ENCODE data around the gene AOC2.
A peak's percentile ranks its signal among the peaks of the same experiment; 100 is the strongest.
"Not testable (repeated sequence)": the region's sequence is repeated elsewhere in the genome, so short reads cannot be mapped to it uniquely, and the experiment has no call there.

AOC2 gene

DNA sequence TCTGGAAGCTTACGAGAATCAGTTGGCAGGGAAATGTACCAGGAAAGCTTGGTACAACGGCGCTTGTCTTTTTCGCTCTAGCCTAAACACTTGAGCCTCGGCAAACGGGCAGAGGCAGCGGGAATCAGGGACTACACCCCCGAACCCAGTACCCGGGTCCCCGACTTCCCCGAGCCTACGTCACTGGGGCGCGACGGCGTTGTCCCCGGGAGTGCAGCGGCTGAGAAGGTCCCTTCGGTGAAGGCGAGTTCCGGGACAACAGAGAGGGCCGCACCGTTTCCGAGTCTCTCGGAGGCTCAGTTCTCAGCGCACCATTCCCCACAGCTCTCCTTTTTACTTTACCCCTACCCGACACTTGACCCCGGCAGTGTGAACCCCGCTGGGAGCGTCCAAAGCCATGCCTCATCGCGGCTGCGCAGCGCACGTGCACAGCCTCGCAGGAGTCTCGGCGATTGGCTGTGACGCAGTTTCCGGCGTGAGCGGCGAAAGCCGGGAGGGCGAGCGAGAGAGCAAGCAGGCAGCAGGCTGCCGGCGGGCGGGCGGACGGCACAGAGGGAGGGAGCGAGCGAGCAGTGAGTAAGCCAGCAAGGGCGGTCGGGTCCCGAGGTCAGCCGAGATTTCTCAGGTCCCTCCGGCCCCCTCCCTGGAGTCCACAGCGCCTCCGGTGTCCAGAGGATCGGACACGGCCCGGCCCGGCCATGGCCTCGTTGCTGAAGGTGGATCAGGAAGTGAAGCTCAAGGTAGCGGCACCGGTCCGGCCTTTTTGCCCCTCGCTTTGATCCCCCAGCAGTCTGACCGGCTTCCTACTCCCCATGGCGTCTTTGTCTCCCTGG, 11.2 kb upstream of the AOC2 start, which contains the start of gene PSME3:
PSME3 (plus strand) TSS at position 464 of the 833 bp plus-strand sequence; CDS start at position 699, 235 bp downstream.
- peak; percentile 85 for DNase-seq

DNA sequence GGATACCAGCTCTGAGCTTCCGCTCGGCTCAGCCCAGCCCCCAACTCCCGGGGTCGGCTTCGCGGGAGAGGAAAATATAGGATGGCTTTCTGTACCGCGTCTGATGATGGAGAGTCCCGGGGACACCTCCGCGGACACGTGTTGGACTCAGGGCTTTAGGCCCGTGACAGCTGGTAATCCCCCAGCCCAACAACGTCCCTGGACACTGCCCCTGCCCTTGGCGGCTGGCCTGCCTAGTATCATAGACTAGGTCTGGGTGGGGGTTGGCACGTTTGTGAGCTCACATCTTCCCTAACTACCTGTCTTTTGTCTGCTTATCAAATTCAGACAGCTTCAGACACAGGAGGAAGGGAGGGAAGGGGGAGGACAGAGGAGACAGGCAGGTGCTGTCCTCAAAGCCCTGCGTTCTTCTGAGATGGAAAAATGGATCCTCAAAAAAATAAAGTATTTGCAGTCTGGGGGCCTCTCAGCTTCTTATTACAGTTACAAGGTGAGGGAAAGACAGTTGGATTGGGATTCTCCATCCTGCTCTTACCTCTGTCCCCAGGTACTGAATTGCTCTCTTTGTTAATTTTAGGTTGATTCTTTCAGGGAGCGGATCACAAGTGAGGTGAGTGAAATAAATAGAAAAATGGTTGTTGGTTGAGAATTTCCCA, 10.5 kb upstream of the AOC2 start:
- no peak for DNase-seq

- no peak for DNase-seq
Observed at GRCh38 chr17:42835732-42836131, 8.6 kb upstream of the AOC2 start.

GRCh38 chr17:42841975-42842685, 2.2 kb upstream of the AOC2 start:
- DNase-seq, result no peak

- DNase-seq, result peak; percentile 23
Observed at GRCh38 chr17:42843358-42843934, 934 bp upstream of the AOC2 start.

- DNase-seq, result no peak
Observed at GRCh38 chr17:42844761-42845555, 578 bp downstream of the AOC2 start.

GRCh38 chr17:42845556-42845917, 1.2 kb downstream of the AOC2 start:
- DNase-seq, result no peak

GRCh38 chr17:42845918-42846593, 1.7 kb downstream of the AOC2 start:
- DNase-seq, result no peak

GRCh38 chr17:42846594-42847280, 2.4 kb downstream of the AOC2 start:
- no peak for DNase-seq

DNA sequence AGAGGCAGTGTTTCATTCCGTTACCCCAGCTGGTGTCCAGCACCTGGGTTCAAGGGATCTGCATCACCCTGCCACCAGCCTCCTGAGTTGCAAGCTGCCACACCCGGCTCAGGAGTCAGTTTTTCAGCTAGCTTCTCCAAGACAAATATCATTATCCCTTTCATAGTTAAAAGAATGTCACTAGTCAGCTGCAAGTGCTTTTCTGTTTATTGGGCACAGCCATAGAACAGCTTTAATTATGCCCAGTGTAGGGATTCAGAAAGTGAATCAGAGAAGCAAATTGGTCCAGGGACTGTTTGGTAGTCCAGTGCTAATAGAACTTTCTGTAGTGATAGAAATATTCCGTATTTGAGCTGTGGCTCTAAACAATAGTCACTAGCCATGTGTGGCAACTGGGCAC, 3.7 kb downstream of the AOC2 start:
- DNase-seq, result no peak

- no peak for DNase-seq
Observed at GRCh38 chr17:42849031-42849430, 4.7 kb downstream of the AOC2 start.

DNA sequence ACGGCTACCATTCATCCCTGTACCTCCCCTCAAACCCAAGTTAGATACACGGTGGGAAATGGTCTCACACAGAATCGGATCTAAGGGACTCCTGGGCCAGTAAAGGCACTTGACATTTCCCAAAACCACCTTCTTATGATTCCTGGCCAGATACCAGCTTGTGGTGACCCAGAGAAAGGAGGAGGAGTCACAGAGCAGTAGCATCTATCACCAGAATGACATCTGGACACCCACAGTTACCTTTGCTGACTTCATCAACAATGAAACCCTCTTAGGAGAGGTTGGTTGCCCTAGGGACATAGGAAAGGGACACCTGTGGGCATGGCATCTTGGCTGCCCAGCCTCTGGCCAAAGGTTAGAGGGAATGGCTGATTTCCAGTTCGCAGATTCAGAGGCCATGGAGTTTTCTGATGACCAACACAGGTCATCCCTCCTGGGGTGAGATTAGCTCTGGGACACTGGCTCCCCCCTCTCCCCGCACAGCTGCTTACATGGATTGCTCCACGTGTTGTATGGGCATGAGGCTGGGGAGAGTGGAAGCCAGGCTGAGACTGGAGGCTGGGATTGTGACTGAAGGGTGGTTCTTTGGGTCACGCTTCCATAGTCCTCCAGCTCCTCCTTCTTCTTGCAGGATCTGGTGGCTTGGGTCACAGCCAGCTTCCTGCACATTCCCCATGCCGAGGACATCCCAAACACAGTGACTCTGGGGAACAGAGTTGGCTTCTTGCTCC, 5.2 kb downstream of the AOC2 start:
- no peak for DNase-seq

DNA sequence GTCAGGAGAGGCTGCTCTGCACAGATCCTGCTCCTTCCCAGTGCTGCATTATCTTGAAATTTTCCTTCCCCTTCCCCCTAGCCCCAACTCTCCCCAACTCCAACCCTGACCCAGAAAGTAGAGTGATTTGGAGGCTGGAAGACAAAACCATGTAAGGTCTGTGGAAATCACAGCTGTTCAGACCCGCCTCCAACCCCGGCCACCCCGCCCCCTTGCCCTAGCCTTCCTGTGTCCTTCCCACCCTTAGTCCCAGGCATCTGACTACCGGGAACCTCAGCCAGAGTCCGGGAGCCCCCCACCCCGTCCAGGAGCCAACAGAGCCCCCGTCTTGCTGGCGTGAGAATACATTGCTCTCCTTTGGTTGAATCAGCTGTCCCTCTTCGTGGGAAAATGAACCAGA, 6.6 kb downstream of the AOC2 start, which contains the start of gene AOC3:
AOC3 (plus strand) TSS at position 246 of the 400 bp plus-strand sequence; CDS start at position 391, 145 bp downstream.
- DNase-seq, result no peak

DNA sequence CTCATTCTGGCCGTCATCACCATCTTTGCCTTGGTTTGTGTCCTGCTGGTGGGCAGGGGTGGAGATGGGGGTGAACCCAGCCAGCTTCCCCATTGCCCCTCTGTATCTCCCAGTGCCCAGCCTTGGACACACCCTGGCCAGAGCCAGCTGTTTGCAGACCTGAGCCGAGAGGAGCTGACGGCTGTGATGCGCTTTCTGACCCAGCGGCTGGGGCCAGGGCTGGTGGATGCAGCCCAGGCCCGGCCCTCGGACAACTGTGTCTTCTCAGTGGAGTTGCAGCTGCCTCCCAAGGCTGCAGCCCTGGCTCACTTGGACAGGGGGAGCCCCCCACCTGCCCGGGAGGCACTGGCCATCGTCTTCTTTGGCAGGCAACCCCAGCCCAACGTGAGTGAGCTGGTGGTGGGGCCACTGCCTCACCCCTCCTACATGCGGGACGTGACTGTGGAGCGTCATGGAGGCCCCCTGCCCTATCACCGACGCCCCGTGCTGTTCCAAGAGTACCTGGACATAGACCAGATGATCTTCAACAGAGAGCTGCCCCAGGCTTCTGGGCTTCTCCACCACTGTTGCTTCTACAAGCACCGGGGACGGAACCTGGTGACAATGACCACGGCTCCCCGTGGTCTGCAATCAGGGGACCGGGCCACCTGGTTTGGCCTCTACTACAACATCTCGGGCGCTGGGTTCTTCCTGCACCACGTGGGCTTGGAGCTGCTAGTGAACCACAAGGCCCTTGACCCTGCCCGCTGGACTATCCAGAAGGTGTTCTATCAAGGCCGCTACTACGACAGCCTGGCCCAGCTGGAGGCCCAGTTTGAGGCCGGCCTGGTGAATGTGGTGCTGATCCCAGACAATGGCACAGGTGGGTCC, 7.2 kb downstream of the AOC2 start:
- not testable (repeated sequence) for DNase-seq

DNA sequence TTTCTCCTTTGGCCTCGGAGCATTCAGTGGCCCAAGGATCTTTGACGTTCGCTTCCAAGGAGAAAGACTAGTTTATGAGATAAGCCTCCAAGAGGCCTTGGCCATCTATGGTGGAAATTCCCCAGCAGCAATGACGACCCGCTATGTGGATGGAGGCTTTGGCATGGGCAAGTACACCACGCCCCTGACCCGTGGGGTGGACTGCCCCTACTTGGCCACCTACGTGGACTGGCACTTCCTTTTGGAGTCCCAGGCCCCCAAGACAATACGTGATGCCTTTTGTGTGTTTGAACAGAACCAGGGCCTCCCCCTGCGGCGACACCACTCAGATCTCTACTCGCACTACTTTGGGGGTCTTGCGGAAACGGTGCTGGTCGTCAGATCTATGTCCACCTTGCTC, 8.0 kb downstream of the AOC2 start:
- DNase-seq, result no peak

- no peak for DNase-seq
Observed at GRCh38 chr17:42853004-42853403, 8.6 kb downstream of the AOC2 start.

DNA sequence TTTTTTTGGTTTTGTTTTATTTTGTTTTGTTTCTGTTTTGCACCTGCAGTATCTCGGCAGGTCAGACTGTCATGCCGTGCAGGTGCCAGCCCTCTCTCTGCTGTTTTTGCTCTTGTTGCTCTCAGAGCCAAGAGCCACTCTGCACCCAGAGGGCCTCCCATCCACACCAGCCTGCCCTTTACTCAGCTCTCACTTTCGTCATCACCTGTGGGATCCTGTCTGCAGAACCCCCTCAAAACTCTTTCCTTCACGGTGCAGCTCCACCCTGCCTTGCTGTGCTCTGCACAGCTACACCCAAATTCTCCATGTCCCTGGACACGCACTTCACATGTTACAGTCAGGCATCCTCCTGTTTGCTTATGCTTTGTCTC, 9.2 kb downstream of the AOC2 start:
- no peak for DNase-seq

GRCh38 chr17:42853968-42854790, 9.8 kb downstream of the AOC2 start:
- no peak for DNase-seq
